Rectal smooth muscle tissue (tissue), 1 donor: ENCODE results near the gene PYGO2.
A peak's percentile ranks its signal among the peaks of the same experiment; 100 is the strongest.
"Not testable (repeated sequence)": the region's sequence is repeated elsewhere in the genome, so short reads cannot be mapped to it uniquely, and the experiment has no call there.

ENCODE experiments used
- H3K27ac ChIP-seq: one replicate; pipeline ENCODE4 v1.7.0; 2013; ENCODE audit warnings: low read depth, low read length, inconsistent platforms
- H3K27me3 ChIP-seq: one replicate; pipeline ENCODE4 v1.7.0; 2013; ENCODE audit warnings: low read length; ENCODE audit not compliant: control insufficient read depth, insufficient read depth
- H3K36me3 ChIP-seq: one replicate; pipeline ENCODE4 v1.7.0; 2013; ENCODE audit warnings: low read length; ENCODE audit not compliant: control insufficient read depth, insufficient read depth
- H3K4me1 ChIP-seq: one replicate; pipeline ENCODE4 v1.7.0; 2013; ENCODE audit warnings: low read length; ENCODE audit not compliant: control insufficient read depth, insufficient read depth
- H3K4me3 ChIP-seq: one replicate; pipeline ENCODE4 v1.7.0; 2013; ENCODE audit warnings: low read length
- H3K9ac ChIP-seq: one replicate; pipeline ENCODE4 v1.7.0; 2013; ENCODE audit warnings: low read length

PYGO2 gene

GRCh38 chr1:154996966-154997701, 35.6 kb upstream of the PYGO2 start:
- Histone ChIP-seq H3K27ac (no peak overlapping the region), H3K27me3 (no peaks in the 10 kb centered on the region), H3K36me3 (no peaks in the 10 kb centered on the region), H3K9ac (peak overlapping the region; percentile 16), H3K4me1 (peaks cover 8% of the 10 kb centered on the region), H3K4me3 (no peak overlapping the region)

- H3K36me3 ChIP-seq, H3K4me3 ChIP-seq, H3K27me3 ChIP-seq, H3K9ac ChIP-seq, H3K4me1 ChIP-seq, H3K27ac ChIP-seq: not testable (repeated sequence)
These were observed 33.9 kb upstream of the PYGO2 start for GRCh38 chr1:154995301-154995983.

- Histone ChIP-seq H3K4me3 (no peak overlapping the region), H3K4me1 (peaks cover 5% of the 10 kb centered on the region), H3K27me3 (no peaks in the 10 kb centered on the region), H3K27ac (no peak overlapping the region), H3K36me3 (peaks cover 4% of the 10 kb centered on the region), H3K9ac (no peak overlapping the region)
These were observed 33.0 kb upstream of the PYGO2 start for GRCh38 chr1:154994591-154994990.

GRCh38 chr1:154994269-154994587, 32.6 kb upstream of the PYGO2 start:
- Histone ChIP-seq H3K4me3 (no peak overlapping the region), H3K36me3 (peaks cover 4% of the 10 kb centered on the region), H3K27ac (no peak overlapping the region), H3K4me1 (peaks cover 4% of the 10 kb centered on the region), H3K27me3 (no peaks in the 10 kb centered on the region), H3K9ac (no peak overlapping the region)

GRCh38 chr1:154993572-154994268, 32.1 kb upstream of the PYGO2 start, which contains the start of gene LENEP:
Gene LENEP, plus strand, starts transcription at chr1:154993586. Its CDS starts 22 bp downstream, at chr1:154993608.
- no peak within 1 kb of the TSS for H3K9ac ChIP-seq
- H3K27ac ChIP-seq, result no peak within 1 kb of the TSS
- no peaks in the 10 kb centered on the region for H3K4me1 ChIP-seq
- H3K36me3 ChIP-seq, result peaks cover 4% of the 10 kb centered on the region
- H3K27me3 ChIP-seq, result no peaks in the 10 kb centered on the region
- no peak within 1 kb of the TSS for H3K4me3 ChIP-seq

GRCh38 chr1:154992721-154993571, 31.4 kb upstream of the PYGO2 start:
- Histone ChIP-seq H3K4me3 (no peak overlapping the region), H3K36me3 (peaks cover 6% of the 10 kb centered on the region), H3K27ac (no peak overlapping the region), H3K27me3 (no peaks in the 10 kb centered on the region), H3K9ac (no peak overlapping the region), H3K4me1 (no peaks in the 10 kb centered on the region)

- Histone ChIP-seq H3K27me3 (no peaks in the 10 kb centered on the region), H3K9ac (no peak overlapping the region), H3K36me3 (peaks cover 8% of the 10 kb centered on the region), H3K27ac (no peak overlapping the region), H3K4me3 (no peak overlapping the region), H3K4me1 (no peaks in the 10 kb centered on the region)
These were observed 28.7 kb upstream of the PYGO2 start for GRCh38 chr1:154990276-154990675.

GRCh38 chr1:154989195-154989860, 27.7 kb upstream of the PYGO2 start:
- H3K36me3 ChIP-seq, result peaks cover 8% of the 10 kb centered on the region
- peak overlapping the region; percentile 29 for H3K9ac ChIP-seq
- H3K27ac ChIP-seq, result no peak overlapping the region

GRCh38 chr1:154988058-154988954, 26.7 kb upstream of the PYGO2 start:
- Histone ChIP-seq H3K9ac (no peak overlapping the region), H3K27me3 (no peaks in the 10 kb centered on the region), H3K4me1 (peaks cover 4% of the 10 kb centered on the region), H3K27ac (no peak overlapping the region), H3K36me3 (peaks cover 8% of the 10 kb centered on the region), H3K4me3 (no peak overlapping the region)

More at GRCh38 chr1:154989195-154989860, 27.7 kb upstream of the PYGO2 start:
- Histone ChIP-seq H3K4me3 (no peak overlapping the region), H3K4me1 (no peaks in the 10 kb centered on the region), H3K27me3 (no peaks in the 10 kb centered on the region)

- Histone ChIP-seq H3K4me3 (no peak overlapping the region), H3K36me3 (peaks cover 8% of the 10 kb centered on the region), H3K27me3 (no peaks in the 10 kb centered on the region), H3K4me1 (peaks cover 6% of the 10 kb centered on the region), H3K9ac (no peak overlapping the region), H3K27ac (no peak overlapping the region)
These were observed 25.7 kb upstream of the PYGO2 start for GRCh38 chr1:154987326-154987725.

- not testable (repeated sequence) for H3K27ac ChIP-seq, H3K36me3 ChIP-seq, H3K4me3 ChIP-seq, H3K27me3 ChIP-seq, H3K4me1 ChIP-seq, H3K9ac ChIP-seq
These were observed 25.2 kb upstream of the PYGO2 start for GRCh38 chr1:154986736-154987135.
